Kidney (tissue), 22 donors: ENCODE results near the gene MARCKSL1. TPM values are rescaled to one million over a fixed set of nuclear protein-coding genes. Genes with fewer than 3 reads are reported as not detected.

ENCODE experiments used
- DNase-seq, 5 donors: peaks; one replicate each; pipeline ENCODE4 v3.0.0-alpha.2; 2013 to 2020
- FAIRE-seq: peaks from 2 replicates; lab custom pipeline; 2012; peaks lifted over from hg19 to GRCh38; lab: Jason Lieb, UNC
- H3K27ac ChIP-seq, 2 donors: one replicate each; pipeline ENCODE4 v1.7.0; 2013; ENCODE audit warnings: low read depth in 2 of 2, low read length in 2 of 2, inconsistent platforms in 1 of 2
- H3K27me3 ChIP-seq: one replicate; pipeline ENCODE4 v1.7.1; 2013; ENCODE audit warnings: low read length, inconsistent platforms; ENCODE audit not compliant: control insufficient read depth, insufficient read depth
- H3K36me3 ChIP-seq, 3 donors: one replicate each; pipeline versions ENCODE4 v1.7.0 to v1.7.1; 2013; ENCODE audit warnings: low read length in 3 of 3, control low read depth in 1 of 3, inconsistent platforms in 1 of 3; ENCODE audit not compliant: insufficient read depth in 3 of 3, control insufficient read depth in 2 of 3
- H3K4me1 ChIP-seq, 3 donors: one replicate each; pipeline versions ENCODE4 v1.7.0 to v1.7.1; 2013; ENCODE audit warnings: low read length in 3 of 3, inconsistent platforms in 1 of 3, low read depth in 1 of 3; ENCODE audit not compliant: control insufficient read depth in 2 of 3, insufficient read depth in 2 of 3
- H3K4me3 ChIP-seq, 3 donors: one replicate each; pipeline versions ENCODE4 v1.7.0 to v1.8.1; 2013; ENCODE audit warnings: low read length in 3 of 3, control low read depth in 1 of 3, inconsistent platforms in 1 of 3
- H3K9ac ChIP-seq, 3 donors: one replicate each; pipeline versions ENCODE4 v1.7.0 to v1.7.1; 2013; ENCODE audit warnings: low read length in 3 of 3, control low read depth in 1 of 3, inconsistent platforms in 1 of 3
- H3K9me3 ChIP-seq, 3 donors: one replicate each; pipeline versions ENCODE4 v1.7.0 to v1.7.1; 2013; ENCODE audit warnings: low read length in 3 of 3, control low read depth in 1 of 3, inconsistent platforms in 1 of 3; ENCODE audit not compliant: control insufficient read depth in 2 of 3, insufficient read depth in 1 of 3
- intact Hi-C: fragments of 100-400 bp; cut with DNase I; formaldehyde crosslinking; loops from one replicate; pipeline ENCODE4 v1.11.1; 2022
- long read RNA-seq, 10 donors: library from polyadenylated mRNA in 1 of 10; unstranded in 1 of 10; transcript quantifications; one replicate each; pipeline ENCODE4 v2.0.0 and lab custom pipeline, GENCODE V29; 2021 to 2026
- polyA plus RNA-seq: library from polyadenylated mRNA; stranded (reverse); fragments of 350-450 nt; fragmentation: Illumina TruSeq; extraction: RNeasy Lipid Tissue Mini Kit (QIAGEN cat#74804); gene quantifications from one replicate; pipeline ENCODE4 v1.2.3, GENCODE V29; 2014; ENCODE audit warnings: low read depth, low replicate concordance; ENCODE audit not compliant: insufficient read depth
- total RNA-seq: library from RNA; stranded (reverse); fragmentation: NEBNext Ultra II Directional; extraction: Animal tissue kit (Norgen Biotek cat#: 25700); gene quantifications from one replicate; pipeline ENCODE4 v1.2.1, GENCODE V29; 2021
- TF ChIP-seq, protein P1 (sequence below): IDR thresholded peaks from 3 replicates; pipeline ENCODE4 v1.5.1; 2012; ENCODE audit warnings: mild to moderate bottlenecking, moderate library complexity, borderline replicate concordance; ENCODE audit not compliant: insufficient read depth; ENCODE audit errors: extremely low read depth
- donor health status: control.
- donor health status: control.
- donor health status: control.
- donor health status: control.
- donor health status: control.
- donor health status: DM: yes; HTN: yes; CAD: no.
- donor health status: Normal renal cell carcinoma (clear cell type).

The MARCKSL1 gene, protein sequence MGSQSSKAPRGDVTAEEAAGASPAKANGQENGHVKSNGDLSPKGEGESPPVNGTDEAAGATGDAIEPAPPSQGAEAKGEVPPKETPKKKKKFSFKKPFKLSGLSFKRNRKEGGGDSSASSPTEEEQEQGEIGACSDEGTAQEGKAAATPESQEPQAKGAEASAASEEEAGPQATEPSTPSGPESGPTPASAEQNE
- total RNA-seq: 58.6 TPM
- polyA plus RNA-seq: 29.8 TPM
- long read RNA-seq, donor 1, transcript MARCKSL1-201 (2 exons, 1,699 nt): major isoform, 379 of 642 reads
- long read RNA-seq, donor 1, partial matches to known transcripts: 238 of 642 reads
- long read RNA-seq, donor 1, other reads (novel, unspliced or antisense): 25 of 642 reads
- long read RNA-seq, donor 2, transcript MARCKSL1-201 (2 exons, 1,699 nt): major isoform, 186 of 195 reads
- long read RNA-seq, donor 2, partial matches to known transcripts: 0 of 195 reads
- long read RNA-seq, donor 2, other reads (novel, unspliced or antisense): 9 of 195 reads
- long read RNA-seq, donor 3, transcript MARCKSL1-201 (2 exons, 1,699 nt): major isoform, 194 of 220 reads
- long read RNA-seq, donor 3, partial matches to known transcripts: 0 of 220 reads
- long read RNA-seq, donor 3, other reads (novel, unspliced or antisense): 26 of 220 reads
- long read RNA-seq, donor 4, transcript MARCKSL1-201 (2 exons, 1,699 nt): major isoform, 176 of 203 reads
- long read RNA-seq, donor 4, partial matches to known transcripts: 11 of 203 reads
- long read RNA-seq, donor 4, other reads (novel, unspliced or antisense): 16 of 203 reads
- long read RNA-seq, donor 5, transcript MARCKSL1-201 (2 exons, 1,699 nt): major isoform, 14 of 14 reads
- long read RNA-seq, donor 5, partial matches to known transcripts: 0 of 14 reads
- long read RNA-seq, donor 5, other reads (novel, unspliced or antisense): 0 of 14 reads
- long read RNA-seq, donor 6, transcript MARCKSL1-201 (2 exons, 1,699 nt): major isoform, 232 of 252 reads
- long read RNA-seq, donor 6, partial matches to known transcripts: 10 of 252 reads
- long read RNA-seq, donor 6, other reads (novel, unspliced or antisense): 10 of 252 reads
- long read RNA-seq, donor 7, transcript MARCKSL1-201 (2 exons, 1,699 nt): major isoform, 129 of 154 reads
- long read RNA-seq, donor 7, partial matches to known transcripts: 21 of 154 reads
- long read RNA-seq, donor 7, other reads (novel, unspliced or antisense): 4 of 154 reads
- long read RNA-seq, donor 8, transcript MARCKSL1-201 (2 exons, 1,699 nt): major isoform, 259 of 280 reads
- long read RNA-seq, donor 8, partial matches to known transcripts: 0 of 280 reads
- long read RNA-seq, donor 8, other reads (novel, unspliced or antisense): 21 of 280 reads
- long read RNA-seq, donor 9, transcript MARCKSL1-201 (2 exons, 1,699 nt): major isoform, 146 of 300 reads
- long read RNA-seq, donor 9, partial matches to known transcripts: 141 of 300 reads
- long read RNA-seq, donor 9, other reads (novel, unspliced or antisense): 13 of 300 reads
- long read RNA-seq, donor 10, transcript MARCKSL1-201 (2 exons, 1,699 nt): major isoform, 200 of 217 reads
- long read RNA-seq, donor 10, partial matches to known transcripts: 0 of 217 reads
- long read RNA-seq, donor 10, other reads (novel, unspliced or antisense): 17 of 217 reads

DNA sequence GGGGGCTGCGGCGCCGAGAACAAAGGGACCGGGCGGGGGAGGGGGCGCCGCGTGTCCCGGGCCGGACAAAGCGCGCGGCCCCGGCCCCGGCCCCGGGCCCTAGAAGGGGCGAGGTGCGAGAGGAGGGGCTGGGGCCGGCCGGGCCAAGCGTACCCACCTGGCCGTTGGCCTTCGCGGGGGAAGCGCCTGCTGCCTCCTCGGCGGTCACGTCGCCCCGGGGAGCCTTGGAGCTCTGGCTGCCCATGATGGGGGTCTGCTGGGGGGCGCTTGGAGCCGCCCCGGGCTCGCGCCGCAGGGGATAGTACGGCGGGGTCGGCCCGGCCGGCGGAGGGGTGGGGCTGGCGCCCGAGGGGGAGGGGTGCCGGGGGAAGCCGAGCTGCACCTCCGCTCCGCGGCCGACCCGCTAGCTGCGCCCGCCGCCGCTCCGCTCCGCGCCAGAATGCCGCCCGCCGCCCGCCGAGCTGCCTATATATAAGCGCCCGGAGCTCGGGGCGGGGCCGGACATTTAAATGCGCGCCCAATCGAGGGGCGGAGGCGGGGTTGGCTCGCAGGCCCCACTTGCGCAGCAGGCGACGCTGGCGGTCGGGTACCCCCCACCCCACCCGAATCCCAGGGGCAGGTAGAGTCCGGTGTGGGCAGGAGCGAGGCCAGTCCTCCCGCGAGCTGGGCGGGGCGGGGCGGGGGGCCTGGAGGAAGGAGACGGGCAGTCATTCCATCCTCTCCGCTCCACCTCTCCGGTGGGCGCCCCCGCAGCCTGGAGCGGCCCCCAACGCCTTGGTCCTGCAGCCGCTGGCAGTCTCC is at the start of gene MARCKSL1:
TSS of gene MARCKSL1 (minus strand) at position 444 of the 801 bp plus-strand sequence. CDS start at position 244, 200 bp downstream.
- intact Hi-C loops: no loop called here
- Histone ChIP-seq H3K27me3 (no peaks in the 10 kb centered on the region), H3K27ac (no peak within 1 kb of the TSS), H3K9me3 (no peaks in the 10 kb centered on the region), H3K4me3 (peak within 1 kb of the TSS; percentile 42 to 76 (median 52)), H3K4me1 (peaks cover 0 to 12% (median 0%) of the 10 kb centered on the region in 3 donors), H3K36me3 (peaks cover 0 to 11% (median 5%) of the 10 kb centered on the region in 3 donors), H3K9ac (peak within 1 kb of the TSS in 2 of 3 donors; percentile 55 to 60)
- DNase-seq (peak; percentile 91 to 96 (median 95)), FAIRE-seq (no peak)
- TF ChIP-seq, protein P1, sequence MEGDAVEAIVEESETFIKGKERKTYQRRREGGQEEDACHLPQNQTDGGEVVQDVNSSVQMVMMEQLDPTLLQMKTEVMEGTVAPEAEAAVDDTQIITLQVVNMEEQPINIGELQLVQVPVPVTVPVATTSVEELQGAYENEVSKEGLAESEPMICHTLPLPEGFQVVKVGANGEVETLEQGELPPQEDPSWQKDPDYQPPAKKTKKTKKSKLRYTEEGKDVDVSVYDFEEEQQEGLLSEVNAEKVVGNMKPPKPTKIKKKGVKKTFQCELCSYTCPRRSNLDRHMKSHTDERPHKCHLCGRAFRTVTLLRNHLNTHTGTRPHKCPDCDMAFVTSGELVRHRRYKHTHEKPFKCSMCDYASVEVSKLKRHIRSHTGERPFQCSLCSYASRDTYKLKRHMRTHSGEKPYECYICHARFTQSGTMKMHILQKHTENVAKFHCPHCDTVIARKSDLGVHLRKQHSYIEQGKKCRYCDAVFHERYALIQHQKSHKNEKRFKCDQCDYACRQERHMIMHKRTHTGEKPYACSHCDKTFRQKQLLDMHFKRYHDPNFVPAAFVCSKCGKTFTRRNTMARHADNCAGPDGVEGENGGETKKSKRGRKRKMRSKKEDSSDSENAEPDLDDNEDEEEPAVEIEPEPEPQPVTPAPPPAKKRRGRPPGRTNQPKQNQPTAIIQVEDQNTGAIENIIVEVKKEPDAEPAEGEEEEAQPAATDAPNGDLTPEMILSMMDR: no peak

DNA sequence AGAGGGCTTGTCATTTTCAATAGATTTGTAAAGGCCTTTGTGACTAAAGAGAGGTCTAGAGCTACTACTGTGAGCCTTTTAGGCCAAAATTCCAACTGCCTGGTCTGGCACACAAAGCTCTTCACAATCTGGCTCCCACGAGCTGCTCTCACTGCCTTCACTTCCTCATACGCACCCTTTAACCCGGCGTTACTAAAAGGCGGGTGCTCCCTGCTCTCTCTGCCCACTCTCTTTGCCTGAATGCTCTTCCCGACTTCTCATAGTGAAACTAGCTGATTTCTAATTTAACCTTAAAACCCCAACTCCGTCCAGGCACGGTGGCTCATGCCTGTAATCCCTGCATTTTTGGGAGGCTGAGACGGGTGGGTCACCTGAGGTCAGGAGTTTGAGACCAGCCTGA is 44.0 kb upstream of the MARCKSL1 start:
- FAIRE-seq (no peak), DNase-seq (no peak)
- TF ChIP-seq, protein P1: no peak
- no peaks in the 10 kb centered on the region for H3K4me1 ChIP-seq
- no peaks in the 10 kb centered on the region for H3K27me3 ChIP-seq
- H3K9me3 ChIP-seq: no peaks in the 10 kb centered on the region
- peaks cover 7 to 87% (median 41%) of the 10 kb centered on the region in 3 donors for H3K36me3 ChIP-seq
- no peak overlapping the region for H3K27ac ChIP-seq
- no peak overlapping the region for H3K9ac ChIP-seq
- intact Hi-C loops: no loop called here
- no peak overlapping the region for H3K4me3 ChIP-seq
